Measurements from ENCODE around the gene CRYBB3.

GRCh38 chr22:25169278-25170031 lies 30.2 kb upstream of the CRYBB3 start:
- no peak for TF ChIP-seq CTCF (IDR thresholded peaks at IDR 0.05)
- no peak for TF ChIP-seq TP53 (CRISPR knock-in tag; IDR thresholded peaks at IDR 0.05)
- TF ChIP-seq AFF4 (CRISPR knock-in tag; IDR thresholded peaks at IDR 0.05; ENCODE audit: borderline replicate concordance), result no peak
- TF ChIP-seq ETV6 (CRISPR knock-in tag; IDR thresholded peaks at IDR 0.05), result no peak
- no peak for TF ChIP-seq NR3C1 (CRISPR knock-in tag; conservative IDR thresholded peaks at IDR 0.05; ENCODE audit: low read depth)
- TF ChIP-seq HMGXB4 (CRISPR knock-in tag; IDR thresholded peaks at IDR 0.05), result no peak
- TF ChIP-seq ARID4B (CRISPR knock-in tag; IDR thresholded peaks at IDR 0.05; ENCODE audit: borderline replicate concordance), result no peak
- TF ChIP-seq MAX (CRISPR knock-in tag; IDR thresholded peaks at IDR 0.05), result no peak
- TF ChIP-seq ZNF219 (CRISPR knock-in tag; IDR thresholded peaks at IDR 0.05; ENCODE audit: borderline replicate concordance), result no peak
- TF ChIP-seq SP1 (CRISPR knock-in tag; conservative IDR thresholded peaks at IDR 0.05), result no peak

Measured in WTC11 (cell line).